Stimulated activated CD8-positive, alpha-beta memory T cell treated with anti-CD3 and anti-CD28 coated beads, Interleukin-7, amount 100 ng/mL, for 24 hours (primary cell): Measurements from ENCODE around the gene CNIH3.

Experiments
- DNase-seq: peaks from one replicate; pipeline ENCODE4 v3.0.0-alpha.2; 2020; ENCODE audit warnings: low read depth

CNIH3 gene

GRCh38 chr1:224745394-224745793 lies 129.3 kb downstream of the CNIH3 start:
- DNase-seq, result no peak

GRCh38 chr1:224745924-224746323 lies 129.8 kb downstream of the CNIH3 start:
- no peak for DNase-seq

GRCh38 chr1:224747578-224747977 lies 131.5 kb downstream of the CNIH3 start:
- no peak for DNase-seq

GRCh38 chr1:224749916-224750315 lies 133.8 kb downstream of the CNIH3 start:
- DNase-seq, result no peak

GRCh38 chr1:224751624-224752311 lies 135.7 kb downstream of the CNIH3 start:
- no peak for DNase-seq

- DNase-seq, result no peak
These were observed 137.4 kb downstream of the CNIH3 start for GRCh38 chr1:224753491-224753890.

GRCh38 chr1:224755586-224755985 lies 139.5 kb downstream of the CNIH3 start:
- no peak for DNase-seq

- no peak for DNase-seq
These were observed 141.4 kb downstream of the CNIH3 start for GRCh38 chr1:224757508-224757907.

- no peak for DNase-seq
These were observed 143.0 kb downstream of the CNIH3 start for GRCh38 chr1:224759135-224759534.

GRCh38 chr1:224759681-224760091 lies 143.6 kb downstream of the CNIH3 start:
- DNase-seq, result no peak

- no peak for DNase-seq
These were observed 144.0 kb downstream of the CNIH3 start for GRCh38 chr1:224760163-224760562.

GRCh38 chr1:224761245-224761644 lies 145.1 kb downstream of the CNIH3 start:
- no peak for DNase-seq

- no peak for DNase-seq
These were observed 145.9 kb downstream of the CNIH3 start for GRCh38 chr1:224762046-224762445.

- DNase-seq, result no peak
These were observed 146.6 kb downstream of the CNIH3 start for GRCh38 chr1:224762701-224763100.

- no peak for DNase-seq
These were observed 147.1 kb downstream of the CNIH3 start for GRCh38 chr1:224763126-224763775.

GRCh38 chr1:224766266-224766665 lies 150.1 kb downstream of the CNIH3 start:
- no peak for DNase-seq

GRCh38 chr1:224767031-224767430 lies 150.9 kb downstream of the CNIH3 start:
- DNase-seq, result no peak

- no peak for DNase-seq
These were observed 151.6 kb downstream of the CNIH3 start for GRCh38 chr1:224767676-224768075.

GRCh38 chr1:224768971-224769370 lies 152.9 kb downstream of the CNIH3 start:
- DNase-seq, result no peak

GRCh38 chr1:224769452-224770335 lies 153.6 kb downstream of the CNIH3 start:
- no peak for DNase-seq

- DNase-seq, result no peak
These were observed 154.2 kb downstream of the CNIH3 start for GRCh38 chr1:224770336-224770693.

- no peak for DNase-seq
These were observed 157.5 kb downstream of the CNIH3 start for GRCh38 chr1:224773646-224774045.

- DNase-seq, result no peak
These were observed 158.3 kb downstream of the CNIH3 start for GRCh38 chr1:224774378-224774777.
